HepG2 (cell line): ENCODE data around the gene COX15. TPM values are rescaled to one million over a fixed set of nuclear protein-coding genes. Genes with fewer than 3 reads are reported as not detected.

Experiments
- DPF2 ChIP-seq: sonication (generic); formaldehyde crosslinking; IDR thresholded peaks from 2 replicates; pipeline ENCODE4 v1.4.0; 2020; ENCODE audit warnings: mild to moderate bottlenecking, low read depth, missing genetic modification reagents, borderline replicate concordance
- RAD21 ChIP-seq: fragments of 450-650 bp; formaldehyde crosslinking; IDR thresholded peaks from 2 replicates; pipeline ENCODE4 v1.5.0; 2020; ENCODE audit warnings: mild to moderate bottlenecking
- ZNF788 ChIP-seq: sonication (generic); formaldehyde crosslinking; IDR thresholded peaks from 2 replicates; pipeline ENCODE4 v1.5.0; 2020; ENCODE audit warnings: mild to moderate bottlenecking, missing genetic modification reagents, borderline replicate concordance
- polyA plus RNA-seq, 8 experiments: library from polyadenylated mRNA; depleted of rRNA in 3 of 8; stranded (reverse) in 7 of 8; unstranded in 1 of 8; fragments of >200 nt; fragmentation: Illumina TruSeq in 4 of 8; extraction: Trizol in 4 of 8; gene quantifications; 2 replicates each; pipeline versions ENCODE4 v1.2.1 to v1.2.3, GENCODE V29; 2011 to 2016; ENCODE audit warnings: low read depth in 4 of 8, missing spikeins in 1 of 8, mixed read lengths in 1 of 8; ENCODE audit not compliant: insufficient read depth in 1 of 8
- total RNA-seq, 5 experiments: library from RNA; depleted of rRNA; stranded (reverse); fragments of >200 nt; fragmentation: Illumina TruSeq; extraction: Trizol; gene quantifications; 2 replicates each; pipeline ENCODE4 v1.2.3, GENCODE V29; 2016; ENCODE audit warnings: low read depth in 1 of 5
- TF ChIP-seq, protein P1 (sequence below): sonication (generic); formaldehyde crosslinking; IDR thresholded peaks from 2 replicates; pipeline ENCODE4 v1.4.0; 2020; ENCODE audit warnings: mild to moderate bottlenecking, missing genetic modification reagents
- TF ChIP-seq, protein P2 (sequence below), 2 experiments: sonication (generic) in 1 of 2; formaldehyde crosslinking in 1 of 2; IDR thresholded peaks; 2 replicates each; pipeline versions ENCODE4 v1.4.0 to v1.6.1; 2018 to 2020; ENCODE audit warnings: missing genetic modification reagents in 2 of 2, borderline replicate concordance in 1 of 2, low read depth in 1 of 2, mild to moderate bottlenecking in 1 of 2, missing biosample characterization in 1 of 2

Gene COX15
- total and polyA plus RNA-seq, 2 of the 13 experiments (the other 11 are each of a cell fraction or from before 2014, with no cell fraction given), result 19.2 to 44.7 TPM

- TF ChIP-seq, protein P1, sequence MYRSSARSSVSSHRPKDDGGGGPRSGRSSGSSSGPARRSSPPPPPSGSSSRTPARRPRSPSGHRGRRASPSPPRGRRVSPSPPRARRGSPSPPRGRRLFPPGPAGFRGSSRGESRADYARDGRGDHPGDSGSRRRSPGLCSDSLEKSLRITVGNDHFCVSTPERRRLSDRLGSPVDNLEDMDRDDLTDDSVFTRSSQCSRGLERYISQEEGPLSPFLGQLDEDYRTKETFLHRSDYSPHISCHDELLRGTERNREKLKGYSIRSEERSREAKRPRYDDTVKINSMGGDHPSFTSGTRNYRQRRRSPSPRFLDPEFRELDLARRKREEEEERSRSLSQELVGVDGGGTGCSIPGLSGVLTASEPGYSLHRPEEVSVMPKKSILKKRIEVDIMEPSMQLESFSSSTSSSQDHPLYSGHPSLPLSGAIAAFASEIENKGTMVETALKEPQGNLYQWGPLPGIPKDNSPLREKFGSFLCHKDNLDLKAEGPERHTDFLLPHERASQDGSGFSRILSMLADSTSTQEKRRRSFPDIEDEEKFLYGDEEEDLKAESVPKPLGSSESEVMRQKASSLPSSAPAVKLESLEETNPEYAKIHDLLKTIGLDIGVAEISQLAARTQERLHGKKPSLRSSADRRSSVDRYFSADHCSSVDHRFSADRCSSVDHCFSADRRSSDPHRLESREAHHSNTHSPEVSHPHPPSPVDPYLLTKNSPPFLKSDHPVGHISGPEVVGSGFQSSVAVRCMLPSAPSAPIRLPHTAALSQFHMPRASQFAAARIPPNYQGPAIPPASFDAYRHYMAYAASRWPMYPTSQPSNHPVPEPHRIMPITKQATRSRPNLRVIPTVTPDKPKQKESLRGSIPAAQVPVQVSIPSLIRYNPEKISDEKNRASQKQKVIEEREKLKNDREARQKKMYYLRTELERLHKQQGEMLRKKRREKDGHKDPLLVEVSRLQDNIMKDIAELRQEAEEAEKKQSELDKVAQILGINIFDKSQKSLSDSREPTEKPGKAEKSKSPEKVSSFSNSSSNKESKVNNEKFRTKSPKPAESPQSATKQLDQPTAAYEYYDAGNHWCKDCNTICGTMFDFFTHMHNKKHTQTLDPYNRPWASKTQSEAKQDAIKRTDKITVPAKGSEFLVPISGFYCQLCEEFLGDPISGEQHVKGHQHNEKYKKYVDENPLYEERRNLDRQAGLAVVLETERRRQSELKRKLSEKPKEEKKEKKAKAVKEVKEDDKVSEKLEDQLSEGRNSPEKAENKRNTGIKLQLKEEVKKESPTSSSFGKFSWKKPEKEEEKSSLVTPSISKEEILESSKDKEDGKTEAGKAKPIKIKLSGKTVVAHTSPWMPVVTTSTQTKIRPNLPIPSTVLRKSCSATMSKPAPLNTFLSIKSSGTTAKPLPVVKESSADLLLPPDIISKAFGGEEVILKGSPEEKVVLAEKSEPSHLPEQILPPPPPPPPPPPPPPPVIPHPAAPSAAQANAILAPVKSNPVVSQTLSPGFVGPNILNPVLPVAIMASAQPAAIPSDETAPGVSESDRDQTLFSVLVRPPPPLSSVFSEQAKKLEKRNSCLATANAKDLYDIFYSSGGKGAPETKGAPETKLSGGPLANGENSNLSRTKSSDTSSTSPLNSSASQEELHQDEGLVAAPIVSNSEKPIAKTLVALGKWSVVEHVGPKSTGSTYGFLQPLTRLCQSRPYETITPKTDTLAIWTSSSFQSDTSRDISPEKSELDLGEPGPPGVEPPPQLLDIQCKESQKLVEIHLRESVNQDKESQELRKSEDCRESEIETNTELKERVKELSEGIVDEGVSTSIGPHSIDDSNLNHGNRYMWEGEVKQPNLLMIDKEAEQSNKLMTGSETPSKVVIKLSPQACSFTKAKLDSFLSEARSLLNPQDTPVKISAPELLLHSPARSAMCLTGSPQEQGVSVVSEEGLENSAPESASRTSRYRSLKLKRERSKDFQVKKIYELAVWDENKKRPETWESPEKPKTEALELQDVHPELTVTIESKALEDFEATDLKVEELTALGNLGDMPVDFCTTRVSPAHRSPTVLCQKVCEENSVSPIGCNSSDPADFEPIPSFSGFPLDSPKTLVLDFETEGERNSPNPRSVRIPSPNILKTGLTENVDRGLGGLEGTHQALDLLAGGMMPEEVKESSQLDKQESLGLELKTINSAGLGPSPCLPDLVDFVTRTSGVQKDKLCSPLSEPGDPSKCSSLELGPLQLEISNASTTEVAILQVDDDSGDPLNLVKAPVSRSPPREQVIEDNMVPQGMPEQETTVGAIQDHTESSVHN (CRISPR knock-in tag), result no peak
- TF ChIP-seq DPF2 (CRISPR knock-in tag) (no peak), ZNF788 (no peak), RAD21 (CRISPR knock-in tag) (no peak)
- TF ChIP-seq, protein P2, sequence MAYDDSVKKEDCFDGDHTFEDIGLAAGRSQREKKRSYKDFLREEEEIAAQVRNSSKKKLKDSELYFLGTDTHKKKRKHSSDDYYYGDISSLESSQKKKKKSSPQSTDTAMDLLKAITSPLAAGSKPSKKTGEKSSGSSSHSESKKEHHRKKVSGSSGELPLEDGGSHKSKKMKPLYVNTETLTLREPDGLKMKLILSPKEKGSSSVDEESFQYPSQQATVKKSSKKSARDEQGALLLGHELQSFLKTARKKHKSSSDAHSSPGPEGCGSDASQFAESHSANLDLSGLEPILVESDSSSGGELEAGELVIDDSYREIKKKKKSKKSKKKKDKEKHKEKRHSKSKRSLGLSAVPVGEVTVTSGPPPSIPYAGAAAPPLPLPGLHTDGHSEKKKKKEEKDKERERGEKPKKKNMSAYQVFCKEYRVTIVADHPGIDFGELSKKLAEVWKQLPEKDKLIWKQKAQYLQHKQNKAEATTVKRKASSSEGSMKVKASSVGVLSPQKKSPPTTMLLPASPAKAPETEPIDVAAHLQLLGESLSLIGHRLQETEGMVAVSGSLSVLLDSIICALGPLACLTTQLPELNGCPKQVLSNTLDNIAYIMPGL (CRISPR knock-in tag; IDR thresholded peaks at IDR 0.05; ENCODE audit: borderline replicate concordance in 1 of 2, low read depth in 1 of 2), result no peak
Measured at GRCh38 chr10:99700649-99701048, 31.3 kb downstream of the COX15 start (continued).
